Measurements from ENCODE around the gene C16orf74.
A peak's percentile ranks its signal among the peaks of the same experiment; 100 is the strongest.

C16orf74 gene

GRCh38 chr16:85798901-85799496 lies 48.1 kb upstream of the C16orf74 start:
- 0 out of 2 replicates have a peak overlapping the region, but pooled peaks have one; percentile 15 for H2AFZ ChIP-seq (ENCODE audit: low read length)
- H3F3A ChIP-seq (ENCODE audit: insufficient read depth, low read length) = no peaks in the 10 kb centered on the region
- no peaks in the 10 kb centered on the region for H4K20me1 ChIP-seq (ENCODE audit: insufficient read depth, low read length)
- peaks cover 66% of the 10 kb centered on the region for H3K79me2 ChIP-seq (ENCODE audit: low read length)
- no peak for TF ChIP-seq EZH2phosphoT487 (IDR thresholded peaks at IDR 0.05; ENCODE audit: low read length)
- no peak for TF ChIP-seq EZH2 (optimal IDR thresholded peaks at IDR 0.05; ENCODE audit: low read depth, low read length)
- no peak for TF ChIP-seq CTCF (IDR thresholded peaks at IDR 0.05; ENCODE audit: low read length)
- no peaks in the 10 kb centered on the region for H3K36me3 ChIP-seq (replicated peaks; ENCODE audit: insufficient read depth, low read length)
- H3K27ac ChIP-seq (ENCODE audit: low read length) = no peak overlapping the region
- H3K9ac ChIP-seq (ENCODE audit: low read length) = peak overlapping the region; percentile 93
- no peaks in the 10 kb centered on the region for H3K9me2 ChIP-seq (replicated peaks; ENCODE audit: insufficient read depth, low read length)
- H3K4me3 ChIP-seq (ENCODE audit: low read length) = peak overlapping the region; percentile 77
- no peaks in the 10 kb centered on the region for H3K27me3 ChIP-seq (replicated peaks; ENCODE audit: insufficient read depth, low read length)
- H3K4me2 ChIP-seq (ENCODE audit: low read depth, low read length) = peak overlapping the region; percentile 79
- no peak for DNase-seq
- H3K9me3 ChIP-seq (replicated peaks; ENCODE audit: insufficient read depth, low read length) = no peaks in the 10 kb centered on the region
- no peaks in the 10 kb centered on the region for H3K4me1 ChIP-seq (ENCODE audit: low read length)

DNA sequence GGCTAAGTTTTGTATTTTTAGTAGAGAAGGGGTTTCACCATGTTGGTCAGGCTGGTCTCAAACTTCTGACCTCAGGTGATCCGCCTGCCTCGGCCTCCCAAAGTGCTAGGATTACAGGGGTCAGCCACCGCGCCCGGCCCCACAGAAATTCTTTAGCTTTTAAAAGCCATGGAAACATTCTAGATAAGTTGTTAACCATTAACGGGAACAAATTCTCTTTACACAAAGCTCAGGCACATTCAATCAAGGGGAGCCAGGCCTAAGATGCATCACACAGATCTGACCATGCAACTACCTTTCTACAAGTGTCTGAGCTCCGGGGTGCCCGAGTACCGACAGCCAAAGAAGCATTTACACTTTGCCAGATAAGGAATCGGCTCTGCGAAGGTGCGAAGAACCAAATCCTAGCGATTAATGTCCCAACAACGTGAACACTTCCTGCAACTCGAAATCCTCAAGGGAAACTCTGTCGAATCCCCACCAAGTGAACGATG lies 47.4 kb upstream of the C16orf74 start:
- no peak overlapping the region for H3K27ac ChIP-seq (ENCODE audit: low read length)
- peak overlapping the region; percentile 93 for H3K9ac ChIP-seq (ENCODE audit: low read length)
- DNase-seq = no peak
- H3K36me3 ChIP-seq (replicated peaks; ENCODE audit: insufficient read depth, low read length) = no peaks in the 10 kb centered on the region
- no peak overlapping the region for H2AFZ ChIP-seq (ENCODE audit: low read length)
- H3K4me2 ChIP-seq (ENCODE audit: low read depth, low read length) = peak overlapping the region; percentile 79
- H3K9me2 ChIP-seq (replicated peaks; ENCODE audit: insufficient read depth, low read length) = no peaks in the 10 kb centered on the region
- H3K9me3 ChIP-seq (replicated peaks; ENCODE audit: insufficient read depth, low read length) = no peaks in the 10 kb centered on the region
- no peaks in the 10 kb centered on the region for H4K20me1 ChIP-seq (ENCODE audit: insufficient read depth, low read length)
- no peaks in the 10 kb centered on the region for H3K27me3 ChIP-seq (replicated peaks; ENCODE audit: insufficient read depth, low read length)
- H3F3A ChIP-seq (ENCODE audit: insufficient read depth, low read length) = no peaks in the 10 kb centered on the region
- no peak for TF ChIP-seq CTCF (IDR thresholded peaks at IDR 0.05; ENCODE audit: low read length)
- no peak for TF ChIP-seq EZH2phosphoT487 (IDR thresholded peaks at IDR 0.05; ENCODE audit: low read length)
- TF ChIP-seq EZH2 (optimal IDR thresholded peaks at IDR 0.05; ENCODE audit: low read depth, low read length) = no peak
- no peaks in the 10 kb centered on the region for H3K4me1 ChIP-seq (ENCODE audit: low read length)
- peak overlapping the region; percentile 77 for H3K4me3 ChIP-seq (ENCODE audit: low read length)
- peaks cover 73% of the 10 kb centered on the region for H3K79me2 ChIP-seq (ENCODE audit: low read length)

- no peaks in the 10 kb centered on the region for H3K36me3 ChIP-seq (replicated peaks; ENCODE audit: insufficient read depth, low read length)
- no peak for DNase-seq
- no peaks in the 10 kb centered on the region for H3K27me3 ChIP-seq (replicated peaks; ENCODE audit: insufficient read depth, low read length)
- H3K27ac ChIP-seq (ENCODE audit: low read length) = no peak overlapping the region
- H3K9me2 ChIP-seq (replicated peaks; ENCODE audit: insufficient read depth, low read length) = no peaks in the 10 kb centered on the region
- H4K20me1 ChIP-seq (ENCODE audit: insufficient read depth, low read length) = no peaks in the 10 kb centered on the region
- no peaks in the 10 kb centered on the region for H3K9me3 ChIP-seq (replicated peaks; ENCODE audit: insufficient read depth, low read length)
- no peak overlapping the region for H3K4me3 ChIP-seq (ENCODE audit: low read length)
- H3F3A ChIP-seq (ENCODE audit: insufficient read depth, low read length) = no peaks in the 10 kb centered on the region
- TF ChIP-seq EZH2phosphoT487 (IDR thresholded peaks at IDR 0.05; ENCODE audit: low read length) (no peak), CTCF (IDR thresholded peaks at IDR 0.05; ENCODE audit: low read length) (no peak), EZH2 (optimal IDR thresholded peaks at IDR 0.05; ENCODE audit: low read depth, low read length) (no peak)
- H2AFZ ChIP-seq (ENCODE audit: low read length) = no peak overlapping the region
- H3K4me1 ChIP-seq (ENCODE audit: low read length) = no peaks in the 10 kb centered on the region
- H3K4me2 ChIP-seq (ENCODE audit: low read depth, low read length) = no peak overlapping the region
- peaks cover 83% of the 10 kb centered on the region for H3K79me2 ChIP-seq (ENCODE audit: low read length)
- no peak overlapping the region for H3K9ac ChIP-seq (ENCODE audit: low read length)
These were observed 45.7 kb upstream of the C16orf74 start for GRCh38 chr16:85796599-85796998.
